NCI-H146 treated with DMSO at 0.1 percent for 48 hours (cell line): ENCODE measurements around the gene CDCA4.
"Not testable (repeated sequence)": the region's sequence is repeated elsewhere in the genome, so short reads cannot be mapped to it uniquely, and the experiment has no call there.

Experiments used
- DNase-seq: peaks from one replicate; lab custom pipeline; 2025; ENCODE audit not compliant: unreplicated experiment; lab: John Stamatoyannopoulos, UW

The CDCA4 gene

GRCh38 chr14:105034315-105035039 lies 13.6 kb upstream of the CDCA4 start:
- DNase-seq, result no peak

- not testable (repeated sequence) for DNase-seq
Measured at GRCh38 chr14:105033412-105033900, 12.6 kb upstream of the CDCA4 start.

GRCh38 chr14:105032451-105032901 lies 11.6 kb upstream of the CDCA4 start:
- DNase-seq, result not testable (repeated sequence)

GRCh38 chr14:105030836-105031396 lies 10.0 kb upstream of the CDCA4 start:
- DNase-seq, result no peak

GRCh38 chr14:105030194-105030593 lies 9.3 kb upstream of the CDCA4 start:
- no peak for DNase-seq

- DNase-seq, result no peak
Measured at GRCh38 chr14:105029402-105029801, 8.5 kb upstream of the CDCA4 start.

- no peak for DNase-seq
Measured at GRCh38 chr14:105028251-105028927, 7.5 kb upstream of the CDCA4 start.

GRCh38 chr14:105027718-105028117 lies 6.8 kb upstream of the CDCA4 start:
- DNase-seq, result not testable (repeated sequence)

GRCh38 chr14:105026802-105027563 lies 6.1 kb upstream of the CDCA4 start:
- DNase-seq, result no peak

- DNase-seq, result no peak
Measured at GRCh38 chr14:105026033-105026785, 5.3 kb upstream of the CDCA4 start.

- no peak for DNase-seq
Measured at GRCh38 chr14:105025429-105025828, 4.5 kb upstream of the CDCA4 start.

- DNase-seq, result no peak
Measured at GRCh38 chr14:105023791-105024480, 3.1 kb upstream of the CDCA4 start.

- DNase-seq, result no peak
Measured at GRCh38 chr14:105023144-105023543, 2.3 kb upstream of the CDCA4 start.

GRCh38 chr14:105022276-105022670 lies 1.4 kb upstream of the CDCA4 start:
- DNase-seq, result no peak

- DNase-seq, result peak; percentile 81
Measured at GRCh38 chr14:105021656-105022275, 883 bp upstream of the CDCA4 start.

GRCh38 chr14:105019861-105020814 lies 745 bp downstream of the CDCA4 start:
- DNase-seq, result peak; percentile 27

GRCh38 chr14:105018414-105018813 lies 2.5 kb downstream of the CDCA4 start:
- no peak for DNase-seq

GRCh38 chr14:105015905-105016304 lies 5.0 kb downstream of the CDCA4 start:
- DNase-seq, result no peak
